ENCODE results near the gene CPEB4. TPM values are rescaled to one million over a fixed set of nuclear protein-coding genes. Genes with fewer than 3 reads are reported as not detected.

The CPEB4 gene
- 10 to 100 TPM; 20.1 to 26.6 (median 24.2) TPM for total RNA-seq

DNA sequence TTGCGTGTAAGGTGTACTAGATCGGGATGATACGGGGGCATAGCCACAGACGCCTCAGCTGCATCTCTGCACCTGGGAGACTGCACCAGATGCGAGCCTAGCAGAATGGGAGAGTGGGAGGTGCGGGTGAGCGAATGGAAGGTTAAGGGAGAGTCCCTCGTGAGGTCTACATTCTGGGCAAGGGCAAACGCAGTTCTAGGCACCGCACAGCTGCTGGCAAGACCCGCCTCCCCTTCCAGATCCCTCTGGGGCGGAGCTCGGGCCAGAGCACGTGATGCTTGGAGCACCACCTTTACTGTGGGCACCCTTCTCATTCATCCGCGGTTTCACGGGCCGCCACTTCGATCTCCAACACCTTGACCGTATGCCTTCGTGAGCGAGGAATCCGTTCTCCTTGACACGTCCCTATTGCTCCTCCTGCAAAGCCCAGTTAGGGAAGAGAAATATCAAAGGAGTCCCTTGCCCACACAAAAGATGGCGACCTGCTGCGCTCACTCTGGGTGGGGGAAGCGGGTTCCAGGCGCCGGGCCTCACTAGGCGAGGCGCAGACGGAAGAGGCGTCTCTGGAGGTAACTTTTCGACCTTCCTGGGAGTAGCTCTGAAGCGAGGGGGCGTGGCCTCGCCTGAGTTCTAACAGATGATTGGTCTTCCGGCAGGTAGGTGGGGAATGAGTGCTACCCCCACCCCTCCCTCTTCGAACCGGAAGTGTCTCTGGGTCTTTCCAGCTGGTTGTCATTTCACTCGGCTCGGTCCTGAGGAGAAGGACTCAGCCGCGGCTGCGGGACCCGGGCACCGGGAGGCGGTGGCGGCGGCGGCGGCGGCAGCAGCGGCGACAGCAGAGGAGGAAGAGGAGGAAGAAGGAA lies at the start of gene CPEB4:
CPEB4 (plus strand) TSS at position 740 of the 863 bp plus-strand sequence. CDS start 1,385 bp downstream, outside the sequence.
- H3K4me1 ChIP-seq: peaks cover 0 to 60% (median 23%) of the 10 kb centered on the region in 4 donors
- no peaks in the 10 kb centered on the region for H3K9me3 ChIP-seq
- H3K27me3 ChIP-seq: no peaks in the 10 kb centered on the region
- H3K27ac ChIP-seq: peak within 1 kb of the TSS; percentile 69 to 93 (median 86)
- WGBS, 2 donors: 4% methylated on average over 48 to 55 of the region's 55 CpGs
- H3K36me3 ChIP-seq: no peaks in the 10 kb centered on the region
- peak; percentile 99 for DNase-seq (ENCODE audit: low spot score in 2 of 2)
- TF ChIP-seq POLR2A (IDR thresholded peaks at IDR 0.05) (peak; percentile 94 to 96), EP300 (IDR thresholded peaks at IDR 0.05) (peak; percentile 82 to 98)
- TF ChIP-seq, protein P1, sequence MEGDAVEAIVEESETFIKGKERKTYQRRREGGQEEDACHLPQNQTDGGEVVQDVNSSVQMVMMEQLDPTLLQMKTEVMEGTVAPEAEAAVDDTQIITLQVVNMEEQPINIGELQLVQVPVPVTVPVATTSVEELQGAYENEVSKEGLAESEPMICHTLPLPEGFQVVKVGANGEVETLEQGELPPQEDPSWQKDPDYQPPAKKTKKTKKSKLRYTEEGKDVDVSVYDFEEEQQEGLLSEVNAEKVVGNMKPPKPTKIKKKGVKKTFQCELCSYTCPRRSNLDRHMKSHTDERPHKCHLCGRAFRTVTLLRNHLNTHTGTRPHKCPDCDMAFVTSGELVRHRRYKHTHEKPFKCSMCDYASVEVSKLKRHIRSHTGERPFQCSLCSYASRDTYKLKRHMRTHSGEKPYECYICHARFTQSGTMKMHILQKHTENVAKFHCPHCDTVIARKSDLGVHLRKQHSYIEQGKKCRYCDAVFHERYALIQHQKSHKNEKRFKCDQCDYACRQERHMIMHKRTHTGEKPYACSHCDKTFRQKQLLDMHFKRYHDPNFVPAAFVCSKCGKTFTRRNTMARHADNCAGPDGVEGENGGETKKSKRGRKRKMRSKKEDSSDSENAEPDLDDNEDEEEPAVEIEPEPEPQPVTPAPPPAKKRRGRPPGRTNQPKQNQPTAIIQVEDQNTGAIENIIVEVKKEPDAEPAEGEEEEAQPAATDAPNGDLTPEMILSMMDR (IDR thresholded peaks at IDR 0.05): peak in 1 of 5 experiments; percentile 21
- H3K4me3 ChIP-seq: peak within 1 kb of the TSS; percentile 55 to 91 (median 86)

DNA sequence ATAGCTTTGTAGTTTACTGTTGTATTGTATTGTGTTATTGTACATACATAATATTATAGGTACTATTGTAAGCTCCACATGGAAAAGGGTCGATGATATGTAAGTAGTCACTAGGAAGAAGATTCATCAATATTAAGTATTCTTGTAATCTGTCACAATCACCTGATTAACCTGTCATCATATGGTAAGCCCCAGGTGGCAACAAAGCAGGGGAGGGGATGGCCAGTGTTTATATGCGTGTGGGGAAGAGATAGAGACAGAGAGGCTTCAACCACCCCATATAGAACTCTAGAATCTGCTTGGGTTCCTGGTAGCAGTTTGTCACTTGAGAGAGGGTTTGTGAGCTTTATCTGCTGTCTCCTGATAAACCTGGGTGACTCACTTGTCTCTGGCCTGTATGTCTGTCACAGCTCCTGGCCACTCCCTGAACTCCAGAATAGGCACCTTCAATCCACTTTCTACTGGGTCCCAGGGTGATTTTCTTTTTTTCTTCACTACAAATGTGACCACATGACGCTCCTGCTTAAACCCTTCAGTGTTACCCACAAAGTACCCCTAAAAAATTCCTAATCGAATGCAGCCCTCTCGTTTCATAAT lies 48.9 kb upstream of the CPEB4 start:
- no peaks in the 10 kb centered on the region for H3K27me3 ChIP-seq
- no peaks in the 10 kb centered on the region for H3K36me3 ChIP-seq
- TF ChIP-seq, protein P1 (IDR thresholded peaks at IDR 0.05): no peak
- TF ChIP-seq EP300 (IDR thresholded peaks at IDR 0.05) (no peak), POLR2A (IDR thresholded peaks at IDR 0.05) (no peak)
- no peaks in the 10 kb centered on the region for H3K9me3 ChIP-seq
- H3K4me1 ChIP-seq: no peaks in the 10 kb centered on the region
- H3K27ac ChIP-seq: no peak overlapping the region
- H3K4me3 ChIP-seq: no peak overlapping the region
- no peak for DNase-seq (ENCODE audit: low spot score in 2 of 2)
- WGBS, 2 donors: 57 to 66% methylated on average over 5 of the region's 5 CpGs

DNA sequence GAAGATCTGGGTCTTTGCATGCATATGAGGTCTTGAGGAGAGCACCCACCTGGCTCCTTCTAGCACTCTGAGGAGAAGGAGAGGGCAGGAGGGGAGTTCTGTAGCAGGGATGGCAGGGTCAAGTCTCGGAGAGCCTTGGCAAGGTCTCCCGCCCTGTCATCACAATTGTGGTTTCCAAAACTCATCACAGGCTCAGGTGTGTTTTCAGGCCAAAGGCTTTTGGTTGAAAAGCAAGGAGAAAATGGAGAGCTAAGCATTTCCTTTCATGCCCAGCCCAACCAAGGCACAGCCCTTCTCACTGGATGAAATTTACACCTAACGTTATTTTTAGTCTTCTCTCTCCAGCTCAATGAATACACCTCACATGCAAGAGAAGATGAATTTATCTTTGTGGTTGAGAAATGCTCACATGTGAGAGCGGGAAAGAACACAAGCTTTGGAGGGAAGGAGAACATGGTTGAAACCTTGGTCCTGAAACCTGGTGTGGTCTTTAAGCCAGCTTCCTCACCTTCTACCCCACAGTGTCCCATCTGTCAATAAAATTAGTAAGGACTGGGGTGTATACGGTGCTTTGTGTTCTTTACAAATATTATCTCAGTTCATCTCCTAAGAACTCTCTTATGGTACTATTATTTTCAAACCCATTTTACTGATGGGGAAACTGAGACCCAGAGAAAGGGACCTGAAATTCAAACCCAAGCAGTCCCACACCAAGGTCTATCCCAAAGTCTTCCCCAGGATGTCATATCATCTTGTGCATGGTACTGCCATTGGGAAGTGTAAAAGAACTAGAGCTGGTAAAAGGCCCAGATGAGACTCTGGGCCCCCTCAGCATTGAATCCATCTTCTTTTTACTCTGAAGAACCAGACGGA lies 47.8 kb upstream of the CPEB4 start:
- Histone ChIP-seq H3K4me3 (no peak overlapping the region), H3K4me1 (no peaks in the 10 kb centered on the region), H3K27ac (no peak overlapping the region), H3K27me3 (no peaks in the 10 kb centered on the region), H3K9me3 (no peaks in the 10 kb centered on the region), H3K36me3 (no peaks in the 10 kb centered on the region)
- WGBS, 2 donors: 87 to 93% methylated on average over 6 of the region's 6 CpGs
- no peak for DNase-seq (ENCODE audit: low spot score in 2 of 2)
- TF ChIP-seq EP300 (IDR thresholded peaks at IDR 0.05) (no peak), POLR2A (IDR thresholded peaks at IDR 0.05) (no peak)
- TF ChIP-seq, protein P1 (IDR thresholded peaks at IDR 0.05): no peak

DNA sequence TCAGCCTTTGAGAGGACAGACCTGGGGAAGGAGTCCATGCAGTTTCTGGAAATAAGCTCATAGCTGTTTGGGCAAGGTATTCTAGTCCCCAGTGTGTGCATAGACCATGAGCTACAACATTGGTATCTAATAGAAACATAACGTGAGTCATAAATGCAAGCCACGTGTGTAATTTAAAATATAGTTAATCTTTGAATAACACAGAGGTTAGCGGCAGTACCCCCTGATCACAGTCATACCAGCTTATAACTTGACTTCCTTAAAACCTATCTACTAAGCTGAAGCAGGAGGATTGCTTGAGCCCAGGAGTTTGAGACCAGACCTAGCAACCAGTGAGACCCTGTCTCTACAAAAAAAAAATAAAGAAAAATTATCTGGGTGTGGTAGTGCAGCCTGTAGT lies 46.4 kb upstream of the CPEB4 start:
- TF ChIP-seq EP300 (IDR thresholded peaks at IDR 0.05) (no peak), POLR2A (IDR thresholded peaks at IDR 0.05) (no peak)
- TF ChIP-seq, protein P1 (IDR thresholded peaks at IDR 0.05): no peak
- no peaks in the 10 kb centered on the region for H3K9me3 ChIP-seq
- H3K36me3 ChIP-seq: no peaks in the 10 kb centered on the region
- no peak for DNase-seq (ENCODE audit: low spot score in 2 of 2)
- 86% methylated on average over 3 of the region's 3 CpGs for WGBS, 2 donors
- H3K4me1 ChIP-seq: no peaks in the 10 kb centered on the region
- H3K27ac ChIP-seq: no peak overlapping the region
- H3K4me3 ChIP-seq: no peak overlapping the region
- H3K27me3 ChIP-seq: no peaks in the 10 kb centered on the region

All from tibial nerve (tissue), 4 donors.